NCI-H2081 (cell line): Measurements from ENCODE around the gene SLC35A5.

Source experiments
- DNase-seq, 2 experiments: peaks; one replicate each; lab custom pipeline; 2025; lab: John Stamatoyannopoulos, UW

Gene SLC35A5

DNA sequence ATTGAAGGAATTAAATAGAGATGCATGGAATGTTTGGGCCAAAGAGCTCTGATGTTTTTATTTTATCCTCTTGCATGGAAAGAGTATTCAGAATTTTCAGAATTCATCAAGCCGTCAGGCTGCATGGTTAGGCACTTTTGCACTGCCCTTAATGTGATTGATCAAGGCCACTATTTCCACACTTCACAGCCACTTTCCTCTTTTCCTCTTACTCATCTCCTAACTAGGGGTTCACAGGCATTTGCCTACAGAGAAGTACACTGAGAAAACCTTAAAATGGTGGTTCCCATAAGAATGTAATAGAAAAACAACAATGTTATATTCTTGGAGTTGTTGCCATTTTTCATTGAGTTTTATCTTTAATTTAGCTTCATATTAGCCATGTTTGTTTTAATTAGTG lies 10.9 kb downstream of the SLC35A5 start:
- DNase-seq, result no peak

DNA sequence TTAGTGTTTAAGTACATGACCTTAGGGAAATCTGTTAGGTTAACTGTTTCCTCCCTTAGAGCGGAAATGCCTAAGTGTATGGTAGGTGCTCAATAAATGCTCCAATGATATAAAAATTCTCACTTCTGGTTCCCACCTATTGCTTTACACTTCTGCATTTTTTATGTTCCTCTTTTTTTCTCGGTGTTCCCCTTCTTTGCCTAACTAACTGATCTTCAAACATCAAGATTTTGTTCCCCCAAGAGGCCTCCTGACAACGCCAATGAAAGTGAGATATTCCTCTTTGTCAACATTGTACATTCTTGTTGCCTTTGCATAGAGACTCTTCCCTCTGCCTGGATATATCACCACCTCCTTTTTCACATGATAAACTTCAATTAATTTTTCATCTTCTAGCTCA lies 17.4 kb downstream of the SLC35A5 start:
- no peak for DNase-seq

DNA sequence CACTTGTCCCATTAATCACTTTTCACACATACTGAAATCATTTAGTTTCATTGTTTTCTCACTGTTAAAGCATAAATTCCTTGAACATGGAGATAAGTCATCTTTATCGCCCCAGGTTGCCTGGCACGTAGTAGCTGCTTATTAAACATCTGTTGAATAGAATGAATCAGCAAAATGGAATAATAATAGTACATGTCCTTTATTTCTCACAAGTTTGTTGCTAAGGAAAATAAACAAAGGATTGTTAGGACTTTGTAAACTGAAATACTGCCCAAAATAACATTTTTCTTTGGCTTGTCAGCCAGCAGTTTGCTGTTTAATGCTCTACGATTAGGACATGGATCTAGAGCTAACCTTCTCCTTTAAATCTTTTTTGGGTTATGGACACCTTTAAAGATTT lies 17.9 kb downstream of the SLC35A5 start:
- no peak for DNase-seq

DNA sequence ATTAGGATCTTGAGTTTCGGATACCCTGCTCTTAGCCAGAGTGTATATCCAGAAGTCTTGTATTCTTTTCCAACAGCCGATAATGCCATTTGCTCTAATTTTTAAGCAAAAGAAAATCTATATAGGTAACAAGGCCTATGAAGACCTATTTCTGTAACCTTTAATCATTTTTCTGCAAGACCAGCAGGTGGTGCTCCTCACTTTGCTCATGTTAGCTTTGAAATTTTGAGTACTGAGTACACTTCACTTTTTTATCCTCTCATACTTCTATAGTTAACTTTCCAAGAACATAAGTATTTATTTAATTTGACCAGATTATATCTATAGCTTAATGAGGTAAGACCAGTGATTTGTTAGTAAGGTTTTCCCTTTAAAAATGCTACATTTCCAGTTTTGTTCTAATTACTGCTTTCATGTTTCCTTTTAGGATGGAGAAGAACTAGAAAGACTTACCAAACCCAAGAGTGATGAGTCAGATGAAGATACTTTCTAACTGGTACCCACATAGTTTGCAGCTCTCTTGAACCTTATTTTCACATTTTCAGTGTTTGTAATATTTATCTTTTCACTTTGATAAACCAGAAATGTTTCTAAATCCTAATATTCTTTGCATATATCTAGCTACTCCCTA lies 20.5 kb downstream of the SLC35A5 start:
- peak; percentile 17 to 35 for DNase-seq

GRCh38 chr3:112583105-112583504 lies 21.3 kb downstream of the SLC35A5 start:
- DNase-seq, result no peak

- no peak for DNase-seq
These were observed 23.9 kb downstream of the SLC35A5 start for GRCh38 chr3:112585782-112586181.

DNA sequence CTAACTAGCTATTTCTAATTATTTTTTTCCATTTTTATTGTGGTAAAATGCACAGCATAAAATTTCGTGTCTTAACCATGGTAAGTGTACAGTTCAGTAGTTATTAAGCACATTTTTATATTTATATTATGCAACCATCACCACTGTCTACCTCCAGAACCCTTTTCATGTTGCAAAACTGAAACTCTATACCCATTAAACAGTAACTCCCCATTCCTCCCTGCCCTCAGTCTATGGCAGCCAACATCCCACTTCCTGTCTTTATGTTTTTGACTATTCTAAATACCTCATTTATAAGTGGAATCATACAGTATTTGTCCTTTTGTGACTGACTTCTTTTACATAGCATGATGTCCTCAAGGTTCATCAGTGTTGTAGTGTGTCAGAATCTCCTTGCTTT lies 25.5 kb downstream of the SLC35A5 start:
- DNase-seq, result no peak

GRCh38 chr3:112593258-112593657 lies 31.4 kb downstream of the SLC35A5 start:
- DNase-seq, result peak in 1 of 2 experiments; percentile 4

DNA sequence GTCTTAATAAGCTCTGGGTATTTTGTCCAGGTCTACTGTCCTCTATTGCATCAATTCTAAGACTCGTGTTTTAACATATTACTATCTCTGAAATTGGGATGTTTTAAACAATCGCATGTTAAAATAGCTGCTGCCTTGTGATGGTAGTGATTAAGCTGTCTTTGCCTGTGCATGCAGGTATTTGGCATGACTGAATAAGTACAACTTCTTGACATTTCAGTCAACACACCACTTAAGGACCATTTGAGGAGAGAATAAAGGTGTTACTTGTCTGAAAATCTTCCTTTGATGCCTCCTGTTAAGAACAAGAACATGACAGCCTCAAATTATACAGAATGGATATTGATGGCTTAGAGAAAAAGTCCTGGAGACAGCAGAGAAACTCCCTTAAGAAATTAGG lies 33.0 kb downstream of the SLC35A5 start:
- DNase-seq, result no peak

DNA sequence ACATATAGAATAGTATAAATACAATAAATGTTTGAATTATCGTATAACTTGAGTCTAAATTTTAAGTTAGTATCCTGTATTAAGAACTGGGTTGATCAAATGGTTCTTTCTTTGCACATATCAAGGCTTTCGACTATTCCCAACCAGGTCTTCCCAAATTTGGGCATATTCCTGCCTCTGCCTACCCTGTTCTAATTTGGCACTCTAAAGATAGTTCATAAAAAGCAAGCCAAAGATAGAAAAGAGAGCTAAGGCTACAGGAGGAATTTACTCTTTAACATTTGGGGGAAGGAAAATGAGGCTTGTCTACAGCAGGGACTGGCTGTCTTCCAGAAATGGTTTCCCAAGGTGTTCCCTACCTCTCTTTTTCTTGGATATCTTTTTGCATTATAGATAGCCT lies 36.1 kb downstream of the SLC35A5 start:
- DNase-seq, result no peak

GRCh38 chr3:112598731-112599130 lies 36.9 kb downstream of the SLC35A5 start:
- no peak for DNase-seq

DNA sequence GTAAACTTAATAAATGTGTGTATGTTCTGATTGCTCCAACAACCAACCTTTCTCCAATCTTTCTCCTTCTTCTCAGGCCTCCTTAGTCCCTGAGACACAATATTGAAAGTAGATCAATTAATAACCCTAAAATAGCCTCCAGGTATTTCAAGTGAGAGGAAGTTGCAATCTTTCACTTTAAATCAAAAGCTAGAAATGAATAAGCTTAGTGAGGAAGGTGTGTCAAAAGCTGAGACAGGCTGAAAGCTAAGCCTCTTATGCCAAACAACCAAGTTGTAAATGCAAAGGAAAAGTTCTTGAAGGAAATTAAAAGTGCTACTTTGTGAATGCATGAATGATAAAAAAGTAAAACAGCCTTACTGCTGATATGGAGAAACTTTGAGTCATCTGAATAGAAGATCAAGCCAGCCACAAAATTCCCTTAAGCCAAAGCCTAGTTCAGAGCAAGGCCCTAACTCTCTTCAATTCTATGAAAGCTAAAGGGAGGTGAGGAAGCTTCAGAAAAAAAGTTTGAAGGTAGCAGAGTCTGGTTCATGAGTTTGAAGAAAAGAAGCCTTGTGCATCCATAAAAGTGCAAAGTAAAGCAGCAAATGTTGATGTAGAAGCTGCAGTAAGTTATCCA lies 40.5 kb downstream of the SLC35A5 start:
- DNase-seq, result no peak

GRCh38 chr3:112604536-112604935 lies 42.7 kb downstream of the SLC35A5 start:
- DNase-seq, result no peak

DNA sequence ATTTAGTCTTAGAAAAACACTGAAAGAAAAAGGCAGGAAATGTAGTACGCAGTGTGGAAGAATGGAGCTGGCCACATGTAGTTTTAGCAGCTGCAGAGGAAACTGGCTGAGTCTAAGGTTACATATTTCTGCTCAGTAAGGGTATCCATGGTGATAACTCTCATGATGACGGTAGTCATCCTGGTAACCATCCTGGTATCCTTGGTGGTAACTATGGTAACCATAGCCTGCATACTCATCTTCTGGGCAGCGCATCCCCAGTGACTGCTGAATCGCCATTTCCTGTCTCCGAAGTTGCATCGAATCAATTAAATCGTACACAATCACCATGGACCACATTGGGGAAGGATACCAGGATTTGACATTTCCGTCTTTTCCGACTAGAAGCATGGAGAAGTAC lies 43.4 kb downstream of the SLC35A5 start:
- peak; percentile 14 to 39 for DNase-seq

DNA sequence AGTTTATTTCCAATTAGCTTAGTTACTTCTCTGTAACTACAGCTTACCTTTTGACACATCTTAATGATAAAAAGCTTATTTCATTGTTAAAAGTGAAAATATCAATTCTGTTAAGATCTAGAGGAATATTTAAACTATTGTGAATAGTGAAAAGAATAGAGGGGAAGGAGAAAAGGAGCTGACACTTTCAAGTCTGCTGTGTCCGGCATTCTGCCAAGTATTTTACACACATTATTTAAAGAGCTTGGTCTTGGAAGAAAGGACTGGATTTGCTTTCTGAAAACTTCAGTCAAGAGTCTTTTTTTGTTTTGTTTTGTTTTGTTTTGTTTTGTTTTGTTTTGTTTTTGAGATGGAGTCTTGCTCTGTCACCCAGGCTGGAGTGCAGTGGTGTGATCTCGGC lies 44.3 kb downstream of the SLC35A5 start:
- DNase-seq, result no peak

GRCh38 chr3:112607863-112608262 lies 46.0 kb downstream of the SLC35A5 start:
- no peak for DNase-seq

GRCh38 chr3:112610121-112610520 lies 48.3 kb downstream of the SLC35A5 start:
- no peak for DNase-seq

GRCh38 chr3:112611752-112612515 lies 50.1 kb downstream of the SLC35A5 start:
- DNase-seq, result no peak

GRCh38 chr3:112615989-112616731 lies 54.3 kb downstream of the SLC35A5 start:
- no peak for DNase-seq

DNA sequence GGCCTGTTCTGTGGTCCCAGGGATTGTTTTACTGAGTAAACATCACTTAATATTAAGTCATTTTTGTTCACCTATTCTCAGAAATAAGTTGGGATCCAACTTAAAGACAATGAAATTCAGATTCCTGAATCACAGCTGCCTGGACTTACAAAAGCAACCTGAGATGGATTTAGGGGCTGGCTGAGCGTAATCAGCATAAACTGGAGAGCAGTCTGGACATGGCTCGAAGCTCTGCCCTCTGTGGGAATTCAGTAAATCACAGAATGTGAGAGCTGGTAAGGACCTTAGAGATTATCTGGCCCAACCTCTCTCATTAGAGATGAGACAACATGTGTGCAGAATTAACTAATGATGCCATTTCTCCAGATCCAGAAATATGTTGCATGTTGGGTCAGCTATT lies 55.4 kb downstream of the SLC35A5 start:
- no peak for DNase-seq

- no peak for DNase-seq
These were observed 57.5 kb downstream of the SLC35A5 start for GRCh38 chr3:112619295-112619694.

- DNase-seq, result no peak
These were observed 61.4 kb downstream of the SLC35A5 start for GRCh38 chr3:112623213-112623612.

- no peak for DNase-seq
These were observed 61.9 kb downstream of the SLC35A5 start for GRCh38 chr3:112623717-112624116.
